ENCODE data around the gene SNX1.
"Not testable (repeated sequence)": the region's sequence is repeated elsewhere in the genome, so short reads cannot be mapped to it uniquely, and the experiment has no call there.

Gene SNX1

GRCh38 chr15:64068133-64068532 is 27.6 kb upstream of the SNX1 start:
- no peak for TF ChIP-seq CTCF (IDR thresholded peaks at IDR 0.05; ENCODE audit: insufficient read depth, low read depth, low read length, missing control alignments)
- H3K4me3 ChIP-seq (ENCODE audit: low read length) = no peak overlapping the region
- no peak for DNase-seq (ENCODE audit: low read depth)

- no peak for DNase-seq (ENCODE audit: low read depth)
- no peak for TF ChIP-seq CTCF (IDR thresholded peaks at IDR 0.05; ENCODE audit: insufficient read depth, low read depth, low read length, missing control alignments)
Observed at GRCh38 chr15:64070106-64070505, 25.7 kb upstream of the SNX1 start.

GRCh38 chr15:64070965-64071851 is 24.6 kb upstream of the SNX1 start:
- H3K4me3 ChIP-seq (ENCODE audit: low read length) = no peak overlapping the region
- no peak for TF ChIP-seq CTCF (IDR thresholded peaks at IDR 0.05; ENCODE audit: insufficient read depth, low read depth, low read length, missing control alignments)
- DNase-seq (ENCODE audit: low read depth) = peak; percentile 82

More at GRCh38 chr15:64070106-64070505, 25.7 kb upstream of the SNX1 start:
- no peak overlapping the region for H3K4me3 ChIP-seq (ENCODE audit: low read length)

- DNase-seq (ENCODE audit: low read depth) = no peak
- TF ChIP-seq CTCF (IDR thresholded peaks at IDR 0.05; ENCODE audit: insufficient read depth, low read depth, low read length, missing control alignments) = no peak
- H3K4me3 ChIP-seq (ENCODE audit: low read length) = no peak overlapping the region
Observed at GRCh38 chr15:64071931-64072765, 23.6 kb upstream of the SNX1 start.

GRCh38 chr15:64072812-64073211 is 23.0 kb upstream of the SNX1 start:
- no peak for DNase-seq (ENCODE audit: low read depth)
- H3K4me3 ChIP-seq (ENCODE audit: low read length) = no peak overlapping the region
- TF ChIP-seq CTCF (IDR thresholded peaks at IDR 0.05; ENCODE audit: insufficient read depth, low read depth, low read length, missing control alignments) = no peak

GRCh38 chr15:64073496-64073895 is 22.3 kb upstream of the SNX1 start:
- not testable (repeated sequence) for H3K4me3 ChIP-seq (ENCODE audit: low read length); DNase-seq (ENCODE audit: low read depth)

GRCh38 chr15:64082757-64083156 is 13.0 kb upstream of the SNX1 start:
- DNase-seq (ENCODE audit: low read depth) = no peak
- no peak overlapping the region for H3K4me3 ChIP-seq (ENCODE audit: low read length)
- no peak for TF ChIP-seq CTCF (IDR thresholded peaks at IDR 0.05; ENCODE audit: insufficient read depth, low read depth, low read length, missing control alignments)
